Endothelial cell of coronary artery (primary cell): ENCODE data around the gene PROSER3. TPM values are rescaled to one million over a fixed set of nuclear protein-coding genes. Genes with fewer than 3 reads are reported as not detected.

ENCODE experiments used
- total RNA-seq: library from RNA; depleted of rRNA; stranded (reverse); fragments of >200 nt; gene quantifications from 2 replicates; pipeline ENCODE4 v1.2.3, GENCODE V29; 2014

Gene PROSER3
- 2.2 and 2.3 TPM in 2 replicates for total RNA-seq

DNA sequence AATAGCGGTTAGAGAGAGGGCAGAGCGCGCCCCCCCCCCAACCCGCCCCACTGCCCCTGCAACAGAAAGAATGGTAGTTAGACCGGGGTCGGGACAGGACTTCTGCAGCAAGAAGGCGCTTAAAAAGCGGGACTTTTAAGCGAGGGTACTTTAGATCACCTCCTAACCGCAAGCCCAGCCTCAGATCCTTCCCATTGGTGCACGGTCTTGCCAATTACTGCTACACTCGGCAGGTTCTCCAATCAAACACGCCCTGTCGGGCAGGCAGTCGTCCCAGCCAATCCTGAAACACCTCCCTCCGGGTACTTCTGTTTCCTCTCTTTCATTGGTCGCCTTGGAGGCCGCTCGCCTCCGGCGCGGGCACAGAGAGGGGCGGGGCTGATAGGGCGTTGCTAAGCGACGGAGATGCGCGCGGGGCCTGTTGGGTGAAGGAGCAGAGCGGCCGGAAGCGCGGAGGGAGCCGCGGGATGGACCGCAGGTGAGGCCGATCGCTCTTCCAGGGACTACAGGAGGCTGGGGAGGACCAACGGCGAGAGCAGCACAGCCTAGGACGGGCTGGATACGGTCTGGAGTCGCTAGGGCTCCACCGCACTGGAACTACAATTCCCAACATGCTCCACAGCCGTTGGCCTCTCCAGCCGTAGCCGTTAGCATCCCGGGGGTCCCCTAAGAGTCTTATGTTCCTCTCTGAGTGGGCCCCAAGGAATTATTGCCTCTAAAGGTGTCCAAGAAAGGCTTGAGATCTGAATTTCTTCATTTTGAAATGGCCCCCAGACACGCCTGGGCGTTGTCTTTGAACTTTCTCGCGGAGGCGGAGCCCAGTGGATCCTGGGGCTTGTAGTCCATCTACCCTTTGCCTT, at the start of gene PROSER3:
Gene PROSER3, plus strand, starts transcription at position 428 of the 860 bp plus-strand sequence. Its CDS starts 40 bp downstream, at position 468.

DNA sequence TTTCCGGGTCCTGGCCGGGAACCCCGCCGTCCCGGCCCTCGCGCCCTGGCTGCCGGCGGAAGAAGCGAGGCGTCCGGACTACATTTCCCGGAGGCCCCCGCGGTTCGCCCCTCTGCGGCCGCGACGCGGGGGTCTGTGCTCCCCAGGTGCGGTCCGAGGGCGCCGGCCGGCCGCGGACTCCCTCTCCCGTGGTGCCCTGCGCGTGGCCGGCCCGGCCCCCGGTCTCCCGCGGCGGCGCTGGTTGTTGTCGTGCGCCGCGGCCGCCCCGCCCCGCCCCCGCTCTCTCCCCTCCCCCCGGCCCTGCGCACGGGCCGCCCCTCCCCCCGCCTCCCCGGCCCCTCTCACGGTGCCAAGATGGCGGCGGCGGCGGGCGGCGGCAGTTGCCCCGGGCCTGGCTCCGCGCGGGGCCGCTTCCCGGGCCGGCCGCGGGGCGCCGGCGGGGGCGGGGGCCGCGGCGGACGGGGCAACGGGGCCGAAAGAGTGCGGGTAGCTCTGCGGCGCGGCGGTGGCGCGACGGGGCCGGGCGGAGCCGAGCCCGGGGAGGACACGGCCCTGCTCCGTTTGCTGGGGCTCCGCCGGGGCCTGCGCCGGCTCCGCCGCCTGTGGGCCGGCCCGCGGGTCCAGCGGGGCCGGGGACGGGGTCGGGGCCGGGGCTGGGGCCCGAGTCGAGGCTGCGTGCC, 40.2 kb upstream of the PROSER3 start, which contains the start of gene KMT2B:
Gene KMT2B, plus strand, starts transcription at position 339 of the 680 bp plus-strand sequence. Its CDS starts 16 bp downstream, at position 355.

DNA sequence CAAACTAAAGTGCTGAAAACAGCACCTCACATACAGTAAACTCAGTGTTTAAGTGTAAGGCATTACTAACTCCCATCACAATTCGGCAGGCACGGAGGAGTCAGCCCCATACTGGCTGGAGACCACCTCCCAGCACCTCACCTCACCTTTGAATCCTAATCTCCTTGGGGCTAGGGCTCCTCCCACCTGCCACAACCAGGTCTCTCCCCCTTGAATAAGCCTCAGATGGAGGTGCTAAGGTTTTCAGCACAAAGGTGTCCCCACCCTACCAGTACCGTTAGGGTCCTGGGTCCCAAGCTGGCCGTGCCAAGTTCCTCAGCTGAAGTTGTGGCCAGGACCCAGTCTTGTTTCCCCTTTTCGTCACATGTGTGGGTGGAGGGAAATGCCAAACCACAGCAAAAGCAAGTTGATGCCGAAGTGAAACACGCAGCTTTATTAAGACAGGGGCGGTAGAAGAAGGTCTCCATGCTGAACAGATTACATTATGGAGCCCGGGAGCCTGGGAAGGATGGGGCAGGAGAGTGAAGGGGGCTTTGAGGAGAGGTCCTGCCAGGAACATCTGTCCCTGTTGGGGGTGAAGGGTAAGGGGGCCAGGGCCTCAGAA, 15.8 kb upstream of the PROSER3 start, which contains the start of gene IGFLR1:
Gene IGFLR1, minus strand, starts transcription at position 332 of the 604 bp plus-strand sequence. CDS start 1,272 bp downstream, outside the sequence.

DNA sequence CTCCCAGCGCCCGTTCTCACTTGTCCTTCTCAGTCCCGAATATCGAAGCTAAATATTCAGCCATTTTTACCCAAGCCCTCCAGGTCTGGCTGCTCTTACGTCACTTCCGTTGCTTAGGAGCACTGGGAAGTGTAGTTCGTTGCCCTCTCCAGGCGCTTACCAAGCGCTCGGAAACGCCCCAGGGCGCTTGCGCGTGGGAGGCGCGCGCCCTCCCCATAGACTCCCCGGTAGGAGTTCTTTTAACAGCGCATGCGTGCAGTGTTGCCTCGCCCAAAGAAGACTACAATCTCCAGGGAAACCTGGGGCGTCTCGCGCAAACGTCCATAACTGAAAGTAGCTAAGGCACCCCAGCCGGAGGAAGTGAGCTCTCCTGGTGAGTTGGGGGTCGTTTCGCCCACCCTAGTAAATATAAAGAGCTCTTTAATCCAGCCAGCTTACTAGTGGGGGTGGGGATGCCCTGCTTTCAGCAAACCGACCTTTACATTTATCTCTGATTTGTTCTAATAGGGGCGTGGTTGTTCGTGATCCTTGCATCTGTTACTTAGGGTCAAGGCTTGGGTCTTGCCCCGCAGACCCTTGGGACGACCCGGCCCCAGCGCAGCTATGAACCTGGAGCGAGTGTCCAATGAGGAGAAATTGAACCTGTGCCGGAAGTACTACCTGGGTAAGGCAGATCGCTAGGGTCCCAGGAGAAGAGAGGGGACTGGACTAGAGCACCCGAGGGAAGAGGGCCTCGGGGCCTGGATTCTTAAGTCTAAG, 12.5 kb upstream of the PROSER3 start, which contains the start of the genes PSENEN and U2AF1L4:
Gene PSENEN, plus strand, starts transcription at position 324 of the 759 bp plus-strand sequence. Its CDS starts 280 bp downstream, at position 604.
Gene U2AF1L4, minus strand, starts transcription at position 91 of the 759 bp plus-strand sequence. Its CDS starts 27 bp downstream, at position 64.

DNA sequence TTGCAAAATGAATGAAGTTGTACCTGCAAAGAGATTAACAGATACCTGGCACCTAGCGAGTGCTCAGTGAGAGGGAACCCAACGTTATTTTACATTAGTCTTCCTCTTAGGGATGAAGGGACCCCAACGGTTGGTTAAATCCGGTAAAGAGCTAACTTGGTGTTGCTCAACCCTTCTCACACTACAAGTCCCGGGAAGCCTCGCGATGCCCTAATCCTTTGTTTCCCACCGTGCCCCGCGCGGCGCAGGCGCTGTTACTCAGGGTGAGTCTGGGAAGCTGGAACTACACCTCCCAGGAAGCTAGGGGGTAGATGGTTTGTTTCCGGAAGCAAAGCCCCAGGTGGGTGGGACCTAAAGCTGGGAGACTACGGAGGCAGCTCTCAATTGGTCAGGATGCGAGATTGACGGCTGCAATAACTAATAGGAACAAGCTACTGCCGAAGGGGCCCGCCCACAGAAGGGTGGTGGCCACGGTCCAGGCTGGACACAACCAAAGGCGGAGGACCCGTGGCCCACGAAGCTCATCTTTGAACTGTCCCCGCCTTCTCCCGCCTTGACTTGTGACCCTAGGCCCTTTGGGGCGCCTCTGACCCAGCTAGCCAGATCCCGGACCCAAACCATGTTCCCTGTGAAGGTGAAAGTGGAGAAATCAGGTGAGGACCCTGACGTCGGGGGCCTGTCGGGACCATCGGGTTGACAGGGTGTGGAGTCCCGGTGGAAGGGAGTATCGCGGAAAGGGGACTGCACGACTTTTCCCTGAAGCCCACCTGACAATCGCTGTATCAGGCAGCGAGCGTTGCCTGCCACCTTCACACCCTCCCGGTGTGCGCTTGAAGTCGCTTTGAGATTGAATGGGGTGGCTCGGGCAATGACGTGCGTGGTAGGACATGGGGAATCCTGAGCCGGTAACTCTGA, 9.6 kb upstream of the PROSER3 start, which contains the start of gene LIN37:
Gene LIN37, plus strand, starts transcription at position 471 of the 915 bp plus-strand sequence. Its CDS starts 149 bp downstream, at position 620.

DNA sequence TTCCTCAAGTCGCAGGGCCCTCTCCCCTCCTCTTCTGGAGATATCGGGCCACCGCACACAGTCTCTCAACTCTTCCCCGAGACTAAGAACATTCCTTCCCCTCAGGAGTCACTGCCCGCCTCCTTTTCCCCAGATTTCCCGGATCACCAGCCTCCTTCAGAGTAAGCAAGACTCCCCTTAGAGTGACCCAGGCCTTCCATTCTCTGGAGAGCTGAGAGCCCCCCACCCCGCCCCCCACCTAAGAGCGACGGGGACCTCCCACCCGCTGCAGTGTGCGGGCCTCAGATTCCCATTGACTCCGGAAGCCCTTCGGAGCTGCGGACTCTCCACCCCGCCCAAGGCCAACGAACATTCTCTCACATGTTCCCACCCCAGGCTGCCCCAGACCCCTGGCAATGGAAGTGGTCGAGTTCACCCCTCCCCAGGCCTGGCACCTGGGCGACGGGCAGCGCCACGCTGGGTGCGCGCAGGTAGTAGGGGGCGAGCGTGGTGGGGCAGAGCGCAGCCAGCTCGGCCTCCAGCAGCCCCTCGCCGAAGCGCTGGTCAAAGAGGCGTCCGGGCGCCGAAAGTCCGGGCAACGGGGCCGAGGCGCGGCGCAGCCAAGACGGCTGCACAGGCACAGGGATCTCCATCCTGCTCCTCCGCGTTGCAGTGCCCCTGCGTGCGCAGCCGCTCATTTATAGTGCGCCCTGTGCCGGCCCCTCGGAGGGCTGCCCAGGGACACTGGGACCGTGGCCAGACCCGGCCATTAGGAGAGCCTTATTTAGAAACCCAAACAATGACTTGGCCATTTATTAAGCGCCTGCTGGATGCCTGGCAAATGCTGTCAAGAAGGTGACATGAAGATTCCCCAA, 1.4 kb upstream of the PROSER3 start, which contains the start of gene HSPB6:
Gene HSPB6, minus strand, starts transcription at position 653 of the 854 bp plus-strand sequence. Its CDS starts 21 bp downstream, at position 632.

DNA sequence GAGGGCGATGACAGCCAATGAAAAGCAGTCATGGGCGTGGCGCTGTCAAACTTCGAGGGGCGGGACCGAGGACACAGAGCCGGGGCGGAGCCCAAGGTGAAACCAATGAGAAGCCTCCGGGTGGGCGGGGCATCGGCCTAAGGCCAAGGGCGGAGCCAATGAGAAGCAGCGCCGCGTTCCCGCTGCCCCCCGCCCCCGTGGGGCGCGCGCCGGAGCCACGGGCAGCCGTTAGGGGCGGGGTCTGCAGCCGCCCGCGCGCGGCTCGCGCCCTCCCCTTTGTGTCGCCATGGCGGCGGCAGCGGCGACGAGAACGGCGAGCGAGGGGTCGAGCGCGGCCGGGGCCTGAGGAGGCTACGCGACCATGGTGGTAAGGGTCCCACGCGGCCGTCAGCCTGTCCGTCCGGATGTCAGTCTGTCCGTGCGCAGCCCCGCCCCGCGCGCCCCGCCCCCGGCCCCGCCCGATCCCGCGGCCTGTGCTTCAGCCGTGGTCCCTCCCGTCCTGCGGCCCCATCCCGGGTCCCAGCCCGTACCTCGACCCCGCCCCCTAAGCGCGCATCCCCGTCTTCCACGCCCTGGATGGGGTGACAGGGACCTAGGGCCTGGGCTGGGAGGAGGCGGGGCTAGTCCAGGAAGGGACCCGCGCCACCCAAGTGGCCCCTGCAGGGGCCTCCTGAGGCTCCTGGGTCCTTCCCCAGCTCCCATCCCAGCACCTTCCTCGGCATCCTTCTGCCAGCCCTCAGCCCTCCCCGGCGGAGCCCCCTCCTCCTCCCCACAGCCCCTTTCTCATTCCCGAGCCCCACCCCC, 17.5 kb downstream of the PROSER3 start, which contains the start of gene ARHGAP33:
Gene ARHGAP33, plus strand, starts transcription at position 267 of the 804 bp plus-strand sequence. Its CDS starts 95 bp downstream, at position 362.

DNA sequence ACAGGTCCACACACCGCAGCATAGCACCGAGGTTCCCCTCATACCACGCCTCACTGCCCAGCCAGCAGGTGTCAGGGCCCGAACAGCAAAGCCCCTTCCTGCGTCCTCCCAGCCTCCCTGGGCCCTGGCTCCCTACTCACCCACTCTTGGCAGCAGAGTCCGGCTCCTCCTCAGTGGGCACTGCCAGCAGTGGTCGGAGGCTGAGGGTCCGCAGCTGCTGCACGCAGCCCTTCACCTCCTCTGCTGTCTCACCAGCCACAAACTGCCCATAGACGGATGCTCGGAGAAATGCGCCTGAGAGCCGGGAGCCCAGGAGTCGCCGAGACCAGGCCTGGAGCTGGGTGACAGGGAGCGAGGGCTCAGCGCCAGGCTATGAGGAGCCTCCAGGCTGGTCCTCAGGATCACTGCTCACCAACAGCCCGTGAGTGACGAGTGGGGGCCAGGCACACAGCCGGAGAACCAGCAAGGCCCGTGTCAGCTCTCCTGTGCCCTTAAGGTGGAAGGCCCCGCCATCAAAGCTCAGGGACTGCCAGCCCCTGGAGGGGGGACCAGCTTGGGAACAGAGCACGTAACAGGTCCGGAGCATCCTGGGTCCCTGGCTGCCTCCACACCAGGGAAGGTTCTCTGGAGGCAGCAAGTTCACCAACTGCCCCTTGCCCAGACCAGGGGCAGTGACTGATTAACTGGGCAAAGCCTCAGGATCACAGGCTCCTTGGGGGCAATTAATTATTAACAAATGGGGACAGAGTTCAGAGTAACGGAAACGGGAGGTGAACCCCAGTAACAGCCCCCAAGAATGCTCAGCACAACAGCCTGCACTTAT, 54.5 kb downstream of the PROSER3 start, which contains the start of gene PRODH2:
Gene PRODH2, minus strand, starts transcription at position 626 of the 823 bp plus-strand sequence. Its CDS starts 40 bp downstream, at position 586.

Other genes with a start within 250 kb of the PROSER3 start
- gene DMKN, start 244.5 kb upstream of the PROSER3 start, total RNA-seq = not detected in 2 replicates
- 0.09 TPM in 1 of 2 replicates, not detected in the other for gene SBSN, start 229.9 kb upstream of the PROSER3 start, total RNA-seq
- not detected in 2 replicates for gene GAPDHS, start 224.7 kb upstream of the PROSER3 start, total RNA-seq
- gene TMEM147, start 212.6 kb upstream of the PROSER3 start, total RNA-seq = 72.9 and 73.4 TPM in 2 replicates
- gene ATP4A, start 194.5 kb upstream of the PROSER3 start, total RNA-seq = not detected in 2 replicates
- not detected in 2 replicates for gene PMIS2, start 172.0 kb upstream of the PROSER3 start, total RNA-seq
- 6.5 and 6.7 TPM in 2 replicates for gene HAUS5, start 145.4 kb upstream of the PROSER3 start, total RNA-seq
- gene RBM42, start 129.1 kb upstream of the PROSER3 start, total RNA-seq = 35.3 and 36.1 TPM in 2 replicates
- gene ETV2, start 116.4 kb upstream of the PROSER3 start, total RNA-seq = 0.09 and 0.18 TPM in 2 replicates
- 365 and 476 TPM in 2 replicates for gene COX6B1, start 109.9 kb upstream of the PROSER3 start, total RNA-seq
- gene UPK1A, start 91.7 kb upstream of the PROSER3 start, total RNA-seq = not detected in 2 replicates
- not detected in 2 replicates for gene ZBTB32, start 53.6 kb upstream of the PROSER3 start, total RNA-seq
- 6.2 and 8.8 TPM in 2 replicates for gene KMT2B, start 40.2 kb upstream of the PROSER3 start, total RNA-seq
- 0.09 and 1.3 TPM in 2 replicates for gene IGFLR1, start 15.7 kb upstream of the PROSER3 start, total RNA-seq
- gene U2AF1L4, start 12.8 kb upstream of the PROSER3 start, total RNA-seq = 2.9 and 4.8 TPM in 2 replicates
- 10.3 and 18.1 TPM in 2 replicates for gene PSENEN, start 12.5 kb upstream of the PROSER3 start, total RNA-seq
- gene LIN37, start 9.6 kb upstream of the PROSER3 start, total RNA-seq = 4.0 and 9.5 TPM in 2 replicates
- gene HSPB6, start 1.1 kb upstream of the PROSER3 start, total RNA-seq = 0.09 and 2.8 TPM in 2 replicates
- 1.3 and 1.4 TPM in 2 replicates for gene ARHGAP33, start 17.4 kb downstream of the PROSER3 start, total RNA-seq
- not detected in 2 replicates for gene PRODH2, start 54.7 kb downstream of the PROSER3 start, total RNA-seq
- not detected in 2 replicates for gene NPHS1, start 94.3 kb downstream of the PROSER3 start, total RNA-seq
- under 0.01 TPM in 1 of 2 replicates, not detected in the other for gene KIRREL2, start 98.7 kb downstream of the PROSER3 start, total RNA-seq
- gene APLP1, start 110.4 kb downstream of the PROSER3 start, total RNA-seq = 3.4 TPM in 2 replicates
- gene NFKBID, start 142.4 kb downstream of the PROSER3 start, total RNA-seq = 2.8 and 3.2 TPM in 2 replicates
- 0.47 TPM in 1 of 2 replicates, not detected in the other for gene HCST, start 144.4 kb downstream of the PROSER3 start, total RNA-seq
- gene TYROBP, start 150.1 kb downstream of the PROSER3 start, total RNA-seq = not detected in 2 replicates
- gene LRFN3, start 178.2 kb downstream of the PROSER3 start, total RNA-seq = 1.5 and 2.8 TPM in 2 replicates
- 8.3 and 9.0 TPM in 2 replicates for gene SDHAF1, start 237.0 kb downstream of the PROSER3 start, total RNA-seq